MM.1S (cell line): Measurements from ENCODE around the gene FGD6.

Source experiments
- CTCF ChIP-seq: fragments of 300-600 bp; sonication (generic); IDR thresholded peaks from 2 replicates; pipeline ENCODE4 v1.5.1; 2016; ENCODE audit warnings: antibody characterized with exemption, low read length, mixed read lengths
- EZH2 ChIP-seq: fragments of 300-600 bp; sonication (generic); optimal IDR thresholded peaks from 2 replicates; pipeline ENCODE3; 2017; ENCODE audit warnings: low read depth, mild to moderate bottlenecking, antibody characterized with exemption, low read length, mixed read lengths
- EZH2phosphoT487 ChIP-seq: fragments of 300-600 bp; sonication (generic); IDR thresholded peaks from 2 replicates; pipeline ENCODE4 v1.6.1; 2018; ENCODE audit warnings: antibody characterized with exemption, low read length

- no peak for TF ChIP-seq CTCF
- no peak for TF ChIP-seq EZH2
- TF ChIP-seq EZH2phosphoT487, result no peak
These were observed 65.4 kb downstream of the FGD6 start for GRCh38 chr12:95151821-95152220.
